GM08714 (cell line): ENCODE measurements around the gene ADD1.

ENCODE experiments used
- H3K4me3 ChIP-seq: fragments of 200-500 bp; sonication (Bioruptor generic); 2 replicates; pipeline ENCODE4 v1.5.1; 2014; ENCODE audit warnings: mild to moderate bottlenecking, low read length, inconsistent platforms
- ZNF274 ChIP-seq: IDR thresholded peaks from 2 replicates; pipeline ENCODE4 v1.6.1; 2012; ENCODE audit warnings: mild to moderate bottlenecking, low read depth, low read length

ADD1 gene

GRCh38 chr4:2878346-2878745, 34.7 kb downstream of the ADD1 start:
- H3K4me3 ChIP-seq = no peak overlapping the region
- TF ChIP-seq ZNF274 = no peak

DNA sequence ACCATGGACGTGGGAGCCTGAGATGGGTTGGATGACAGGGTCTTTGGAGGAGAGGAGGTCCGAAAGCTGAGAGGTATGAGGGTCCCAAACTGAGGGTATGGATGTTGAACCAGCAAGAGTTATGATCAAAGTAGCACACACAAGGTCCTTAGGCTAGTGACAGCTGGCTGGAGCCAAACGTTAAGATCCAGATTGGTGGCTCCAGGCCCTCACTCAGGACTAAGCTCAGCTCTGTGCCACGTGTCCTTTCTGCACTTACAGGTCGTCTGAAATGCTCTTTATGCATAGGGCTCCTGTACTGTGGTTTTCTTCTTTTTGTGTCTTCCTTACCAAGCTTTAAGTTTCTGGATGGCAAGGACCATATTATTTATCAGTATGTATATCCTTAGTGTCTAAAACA, 35.4 kb downstream of the ADD1 start:
- TF ChIP-seq ZNF274 = no peak
- H3K4me3 ChIP-seq = no peak overlapping the region

GRCh38 chr4:2881431-2881830, 37.8 kb downstream of the ADD1 start:
- no peak for TF ChIP-seq ZNF274
- no peak overlapping the region for H3K4me3 ChIP-seq

GRCh38 chr4:2882341-2882740, 38.7 kb downstream of the ADD1 start:
- no peak for TF ChIP-seq ZNF274
- no peak overlapping the region for H3K4me3 ChIP-seq

GRCh38 chr4:2886161-2886560, 42.5 kb downstream of the ADD1 start:
- no peak overlapping the region for H3K4me3 ChIP-seq
- no peak for TF ChIP-seq ZNF274

DNA sequence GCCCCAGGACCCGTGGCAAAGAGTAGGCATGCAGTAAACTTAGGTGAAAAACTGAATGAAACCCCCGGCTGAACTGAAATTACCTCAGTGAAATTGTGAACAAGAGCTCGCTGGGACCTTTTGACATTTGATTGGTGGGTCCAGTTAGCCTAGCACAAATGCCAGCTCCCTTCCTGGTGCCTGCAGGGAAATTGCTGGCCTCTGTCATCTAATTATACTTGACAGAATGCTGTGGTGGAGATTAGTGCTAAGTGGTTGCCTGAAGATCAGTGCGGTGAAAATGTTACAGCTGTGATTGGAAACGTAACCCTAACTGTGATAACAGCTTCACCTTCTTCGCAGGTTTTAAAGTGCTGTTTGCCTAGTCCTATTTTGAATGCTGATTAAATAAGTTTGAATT, 43.0 kb downstream of the ADD1 start:
- H3K4me3 ChIP-seq = no peak overlapping the region
- TF ChIP-seq ZNF274 = no peak

- TF ChIP-seq ZNF274 = no peak
- no peak overlapping the region for H3K4me3 ChIP-seq
Measured at GRCh38 chr4:2887343-2887742, 43.7 kb downstream of the ADD1 start.

DNA sequence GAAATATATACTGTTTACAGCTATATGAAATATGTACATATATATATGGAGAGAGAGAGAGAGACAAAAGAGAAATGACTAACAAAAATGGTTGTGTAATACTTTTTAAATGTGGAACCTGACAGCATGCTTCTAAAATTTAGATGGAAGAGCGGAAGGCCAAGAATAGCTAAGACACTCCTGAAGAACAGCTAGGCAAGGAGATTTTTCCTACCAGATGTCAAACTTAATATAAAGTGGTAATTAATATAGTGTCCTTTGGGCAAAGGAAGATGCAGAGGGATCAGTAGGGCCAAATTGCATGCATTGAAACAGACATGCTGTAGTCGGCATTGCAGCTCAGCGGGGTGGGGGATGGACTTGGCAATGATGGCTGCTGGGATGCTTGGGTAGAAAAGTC, 45.2 kb downstream of the ADD1 start:
- no peak overlapping the region for H3K4me3 ChIP-seq
- TF ChIP-seq ZNF274 = no peak

DNA sequence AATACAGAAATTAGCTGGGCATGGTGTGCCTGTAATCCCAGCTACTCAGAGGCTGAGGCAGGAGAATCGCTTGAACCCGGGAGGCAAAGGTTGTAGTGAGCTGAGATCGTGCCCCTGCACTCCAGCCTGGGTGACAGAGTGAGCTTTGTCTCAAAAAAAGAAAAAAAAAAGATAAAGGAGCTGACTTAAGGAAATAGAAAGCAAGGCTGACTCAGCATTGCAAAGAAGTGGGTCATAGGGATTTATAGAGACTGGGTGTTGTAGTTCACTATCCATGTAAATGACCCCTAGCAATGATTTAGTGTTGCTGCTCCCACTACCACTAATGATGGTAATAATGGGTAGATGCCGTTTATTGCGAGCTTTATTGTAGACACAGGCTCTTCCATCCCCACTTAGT, 47.6 kb downstream of the ADD1 start:
- H3K4me3 ChIP-seq = no peak overlapping the region
- TF ChIP-seq ZNF274 = no peak

DNA sequence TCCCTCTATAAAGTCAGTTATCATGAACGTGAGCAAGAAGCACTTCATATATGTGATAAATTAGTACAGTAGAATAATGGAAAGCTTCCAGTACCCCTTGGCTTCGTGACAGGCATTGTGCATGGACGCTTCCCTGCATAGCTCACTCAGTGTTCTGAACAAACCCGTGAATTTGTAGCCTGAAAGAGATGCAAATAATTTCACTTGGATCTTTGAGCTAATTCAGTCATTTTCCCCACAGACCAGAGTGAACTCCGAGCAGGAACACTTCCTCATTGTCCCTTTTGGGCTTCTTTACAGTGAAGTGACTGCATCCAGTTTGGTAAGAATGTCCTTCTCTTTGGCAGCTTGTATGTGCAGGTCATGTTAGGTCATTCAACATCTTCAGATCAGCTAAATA, 50.1 kb downstream of the ADD1 start:
- H3K4me3 ChIP-seq = no peak overlapping the region
- no peak for TF ChIP-seq ZNF274

GRCh38 chr4:2898001-2898400, 54.4 kb downstream of the ADD1 start:
- TF ChIP-seq ZNF274 = no peak
- H3K4me3 ChIP-seq = no peak overlapping the region

- TF ChIP-seq ZNF274 = no peak
- H3K4me3 ChIP-seq = no peak overlapping the region
Measured at GRCh38 chr4:2900741-2901140, 57.1 kb downstream of the ADD1 start.

GRCh38 chr4:2901186-2901585, 57.5 kb downstream of the ADD1 start:
- H3K4me3 ChIP-seq = no peak overlapping the region
- no peak for TF ChIP-seq ZNF274

DNA sequence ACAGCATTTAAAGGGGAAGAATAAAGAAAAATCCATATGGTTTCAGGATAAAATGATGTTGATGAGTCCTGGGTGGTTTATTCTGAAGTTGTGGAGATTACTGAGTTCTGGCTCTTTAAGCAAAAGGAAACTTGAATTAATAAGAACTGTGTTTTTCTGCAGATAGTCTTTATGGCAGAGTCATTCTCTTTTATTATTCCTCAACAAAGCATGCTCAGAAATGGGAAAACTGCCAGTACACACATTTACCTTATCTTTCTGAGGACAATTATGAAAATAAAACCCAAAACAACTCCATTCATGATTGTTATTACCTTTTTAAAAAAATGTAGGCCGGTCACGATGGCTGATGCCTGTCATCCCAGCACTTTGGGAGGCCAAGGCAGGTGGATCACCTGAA, 58.5 kb downstream of the ADD1 start:
- TF ChIP-seq ZNF274 = no peak
- H3K4me3 ChIP-seq = no peak overlapping the region

DNA sequence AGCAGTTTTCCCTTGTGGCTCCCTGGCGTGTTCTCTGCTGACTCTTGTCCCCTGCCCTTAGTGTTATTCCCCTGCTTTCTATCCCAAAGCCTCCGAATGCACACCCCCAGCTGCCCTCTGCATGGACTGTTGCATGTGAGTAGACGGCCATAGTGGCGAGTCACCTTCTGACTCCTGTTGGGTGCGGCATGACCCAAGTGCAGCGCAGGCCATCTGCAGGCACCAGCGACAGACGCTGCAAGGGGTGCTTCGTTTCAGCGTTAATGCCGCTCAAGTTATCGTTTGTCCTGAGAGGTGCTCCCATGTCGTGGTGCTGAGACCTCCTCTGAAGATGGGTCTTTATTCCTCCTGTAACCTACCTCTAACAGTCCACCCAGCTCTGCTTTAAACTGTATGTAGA, 61.9 kb downstream of the ADD1 start:
- H3K4me3 ChIP-seq = no peak overlapping the region
- no peak for TF ChIP-seq ZNF274

DNA sequence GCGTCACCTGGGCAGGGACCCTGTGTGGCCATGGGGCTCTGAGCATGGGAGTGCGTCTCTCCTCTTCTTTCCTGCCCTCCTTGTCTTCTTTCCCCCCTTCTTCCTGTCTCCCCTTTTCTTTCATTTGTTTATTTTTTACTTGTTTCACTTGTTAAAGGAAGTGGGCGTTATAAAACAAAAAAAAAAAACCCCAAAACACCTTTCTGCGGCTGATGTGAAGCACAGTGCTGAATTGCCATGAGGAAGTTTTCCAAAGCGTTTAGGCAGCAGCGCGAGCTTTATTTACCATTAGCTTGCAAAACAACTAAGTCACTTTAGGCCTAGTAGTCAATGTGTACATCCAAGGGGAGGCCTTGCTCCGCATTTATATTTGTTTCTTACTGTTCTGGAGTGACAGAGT, 62.6 kb downstream of the ADD1 start:
- no peak overlapping the region for H3K4me3 ChIP-seq
- TF ChIP-seq ZNF274 = no peak

GRCh38 chr4:2907226-2907625, 63.6 kb downstream of the ADD1 start:
- TF ChIP-seq ZNF274 = no peak
- H3K4me3 ChIP-seq = no peak overlapping the region
